ENCODE data around the gene SLC11A2. TPM values are rescaled to one million over a fixed set of nuclear protein-coding genes. Genes with fewer than 3 reads are reported as not detected.

The SLC11A2 gene
- total RNA-seq, 1 experiment from 2014 or later, result 38.7 TPM

GRCh38 chr12:50953047-50953446 lies 73.1 kb downstream of the SLC11A2 start:
- POLR2A ChIA-PET, result no interaction called here
- RAD21 ChIA-PET (ENCODE audit: low non-redundant PET in 1 of 2, low total read pairs in 2 of 2, uncharacterized antibody in 2 of 2, unreplicated experiment in 2 of 2), result no interaction called here

GRCh38 chr12:50952510-50952909 lies 73.7 kb downstream of the SLC11A2 start, which contains the start of gene HIGD1C:
Gene HIGD1C, plus strand, starts transcription at chr12:50952544. Its CDS starts 1,455 bp downstream, at chr12:50953999.
- TF ChIP-seq ZNF274 (IDR thresholded peaks at IDR 0.05; ENCODE audit: low read depth, low read length) (no peak), YY1 (IDR thresholded peaks at IDR 0.05; ENCODE audit: extremely low read depth, insufficient replicate concordance, low read depth, low read length) (no peak), POLR2A (IDR thresholded peaks at IDR 0.05; ENCODE audit: borderline replicate concordance, extremely low read depth, insufficient read depth, insufficient read length) (no peak), SIN3A (IDR thresholded peaks at IDR 0.05; ENCODE audit: low read depth) (no peak), CEBPB (IDR thresholded peaks at IDR 0.05; ENCODE audit: low read depth) (no peak), ZFX (IDR thresholded peaks at IDR 0.05) (no peak), MAX (IDR thresholded peaks at IDR 0.05) (no peak), EZH2 (IDR thresholded peaks at IDR 0.05) (no peak), CBX3 (IDR thresholded peaks at IDR 0.05; ENCODE audit: low read depth) (no peak), EZH2phosphoT487 (IDR thresholded peaks at IDR 0.05; ENCODE audit: borderline replicate concordance) (no peak), ATF3 (IDR thresholded peaks at IDR 0.05) (no peak), TCF7L2 (IDR thresholded peaks at IDR 0.05; ENCODE audit: borderline replicate concordance, extremely low read depth, insufficient read depth, insufficient read length) (no peak)
- Histone ChIP-seq H3K4me1 (ENCODE audit: control insufficient read depth in 1 of 2, insufficient read depth in 2 of 2, low read length in 2 of 2) (peaks cover 4 to 9% of the 10 kb centered on the region in 2 experiments; a peak in 3 of 4 replicates), H3K27me3 (ENCODE audit: insufficient read depth, low read length) (no peaks in the 10 kb centered on the region), H3K27ac (ENCODE audit: low read depth, low read length) (no peak within 1 kb of the TSS), H3K36me3 (ENCODE audit: control insufficient read depth in 1 of 2, insufficient read depth in 2 of 2, low read length in 2 of 2) (no peaks in the 10 kb centered on the region), H3K9me3 (ENCODE audit: control insufficient read depth in 1 of 2, insufficient read depth in 1 of 2, low read depth in 1 of 2, low read length in 2 of 2) (no peaks in the 10 kb centered on the region), H3K79me2 (ENCODE audit: insufficient read depth, low read length) (no peaks in the 10 kb centered on the region), H3K4me2 (ENCODE audit: low read length) (no peak within 1 kb of the TSS), H3K9me2 (ENCODE audit: insufficient read depth) (no peaks in the 10 kb centered on the region), H4K20me1 (ENCODE audit: insufficient read depth) (no peaks in the 10 kb centered on the region), H3K4me3 (replicated peaks in 1 of 2; ENCODE audit: low read depth in 1 of 2, low read length in 2 of 2) (no peak within 1 kb of the TSS), H3K9ac (ENCODE audit: low read length) (no peak within 1 kb of the TSS), H2AFZ (ENCODE audit: low read depth, low read length, poor library complexity, severe bottlenecking) (no peak within 1 kb of the TSS)
- ChIA-PET CTCF (no interaction called here), POLR2A (no interaction called here), RAD21 (ENCODE audit: low non-redundant PET in 1 of 2, low total read pairs in 2 of 2, uncharacterized antibody in 2 of 2, unreplicated experiment in 2 of 2) (no interaction called here)
- ATAC-seq (no peak), DNase-seq (ENCODE audit: low read depth, low spot score) (no peak)
- BruUV-seq (replicated peaks), result no TSS peak
- intact Hi-C loops (cut with micrococcal nuclease), result no loop called here

More at GRCh38 chr12:50953047-50953446, 73.1 kb downstream of the SLC11A2 start:
- ATAC-seq (no peak), DNase-seq (ENCODE audit: low read depth, low spot score) (no peak)
- Histone ChIP-seq H3K27ac (ENCODE audit: low read depth, low read length) (no peak overlapping the region), H3K79me2 (ENCODE audit: insufficient read depth, low read length) (no peaks in the 10 kb centered on the region), H3K9me2 (ENCODE audit: insufficient read depth) (no peaks in the 10 kb centered on the region), H2AFZ (ENCODE audit: low read depth, low read length, poor library complexity, severe bottlenecking) (no peak overlapping the region), H3K4me3 (replicated peaks in 1 of 2; ENCODE audit: low read depth in 1 of 2, low read length in 2 of 2) (no peak overlapping the region), H3K36me3 (ENCODE audit: control insufficient read depth in 1 of 2, insufficient read depth in 2 of 2, low read length in 2 of 2) (no peaks in the 10 kb centered on the region), H3K4me1 (ENCODE audit: control insufficient read depth in 1 of 2, insufficient read depth in 2 of 2, low read length in 2 of 2) (peaks cover 4 to 8% of the 10 kb centered on the region in 2 experiments; a peak in 3 of 4 replicates), H3K27me3 (ENCODE audit: insufficient read depth, low read length) (no peaks in the 10 kb centered on the region), H3K4me2 (ENCODE audit: low read length) (no peak overlapping the region), H3K9me3 (ENCODE audit: control insufficient read depth in 1 of 2, insufficient read depth in 1 of 2, low read depth in 1 of 2, low read length in 2 of 2) (no peaks in the 10 kb centered on the region), H3K9ac (ENCODE audit: low read length) (no peak overlapping the region), H4K20me1 (ENCODE audit: insufficient read depth) (no peaks in the 10 kb centered on the region)
- TF ChIP-seq EZH2phosphoT487 (IDR thresholded peaks at IDR 0.05; ENCODE audit: borderline replicate concordance), result no peak
- peak; percentile 22; the same call in 1 of the 2 replicates for TF ChIP-seq RAD21 (IDR thresholded peaks at IDR 0.05; ENCODE audit: low read depth)
- intact Hi-C loops (cut with micrococcal nuclease), result no loop called here
- CTCF ChIA-PET, result no interaction called here
- BruUV-seq (replicated peaks), result no TSS peak
